Effector memory CD4-positive, alpha-beta T cell (primary cell): Measurements from ENCODE around the gene CDH23.

Experiments
- DNase-seq, 3 donors: peaks; one replicate each; pipeline ENCODE4 v3.0.0-alpha.2; 2020
- H3K27ac ChIP-seq: 2 replicates; pipeline ENCODE4 v1.7.0; 2013; ENCODE audit warnings: mild to moderate bottlenecking, low read length, moderate library complexity; ENCODE audit not compliant: insufficient read depth, poor library complexity, severe bottlenecking
- H3K27me3 ChIP-seq: replicated peaks from 2 replicates; pipeline ENCODE4 v1.7.0; 2013; ENCODE audit warnings: mild to moderate bottlenecking, low read length; ENCODE audit not compliant: insufficient read depth, control insufficient read depth, poor library complexity, severe bottlenecking
- H3K36me3 ChIP-seq: 2 replicates; pipeline ENCODE4 v1.7.0; 2013; ENCODE audit warnings: mild to moderate bottlenecking, low read length, moderate library complexity; ENCODE audit not compliant: control insufficient read depth, insufficient read depth
- H3K4me1 ChIP-seq: 2 replicates; pipeline ENCODE4 v1.7.0; 2013; ENCODE audit warnings: low read length, mild to moderate bottlenecking; ENCODE audit not compliant: control insufficient read depth, insufficient read depth, poor library complexity, severe bottlenecking
- H3K4me3 ChIP-seq: 2 replicates; pipeline ENCODE4 v1.7.0; 2013; ENCODE audit warnings: low read length, low read depth, mild to moderate bottlenecking; ENCODE audit not compliant: insufficient read depth, poor library complexity, severe bottlenecking
- H3K9me3 ChIP-seq: 2 replicates; pipeline ENCODE4 v1.7.0; 2013; ENCODE audit warnings: mild to moderate bottlenecking, low read length, moderate library complexity; ENCODE audit not compliant: control insufficient read depth

The CDH23 gene

DNA sequence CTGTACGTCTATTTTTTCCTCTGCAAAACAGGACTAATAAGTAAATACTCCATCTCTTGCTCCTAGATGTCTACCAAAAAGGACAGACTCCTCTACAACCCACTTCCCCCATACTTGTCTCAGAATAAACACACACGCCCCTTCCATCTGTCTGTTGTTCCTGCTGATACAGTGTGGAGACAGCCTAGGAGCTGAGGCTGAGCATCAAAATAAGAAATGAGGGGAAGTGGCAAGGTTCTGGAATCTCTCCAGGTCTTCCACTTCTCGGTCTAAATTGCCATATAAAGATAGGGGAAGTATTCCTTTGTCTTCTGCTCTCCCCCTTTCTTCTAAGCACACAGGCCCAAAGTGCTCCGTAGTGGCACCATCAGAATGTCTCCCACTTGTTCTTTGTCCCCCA lies 407.4 kb downstream of the CDH23 start:
- DNase-seq, result no peak
- H3K4me1 ChIP-seq, result no peaks in the 10 kb centered on the region
- H3K36me3 ChIP-seq, result no peaks in the 10 kb centered on the region
- H3K27me3 ChIP-seq, result no peaks in the 10 kb centered on the region
- H3K9me3 ChIP-seq, result no peaks in the 10 kb centered on the region
- H3K4me3 ChIP-seq, result no peak overlapping the region
- no peak overlapping the region for H3K27ac ChIP-seq

- H3K4me1 ChIP-seq, result no peaks in the 10 kb centered on the region
- no peak for DNase-seq
- no peaks in the 10 kb centered on the region for H3K27me3 ChIP-seq
- H3K36me3 ChIP-seq, result no peaks in the 10 kb centered on the region
- H3K4me3 ChIP-seq, result no peak overlapping the region
- H3K27ac ChIP-seq, result no peak overlapping the region
- no peaks in the 10 kb centered on the region for H3K9me3 ChIP-seq
Measured at GRCh38 chr10:71805776-71806703, 409.3 kb downstream of the CDH23 start.

GRCh38 chr10:71806704-71807556 lies 410.2 kb downstream of the CDH23 start:
- Histone ChIP-seq H3K27me3 (no peaks in the 10 kb centered on the region), H3K4me3 (no peak overlapping the region), H3K9me3 (no peaks in the 10 kb centered on the region), H3K27ac (no peak overlapping the region), H3K36me3 (no peaks in the 10 kb centered on the region), H3K4me1 (no peaks in the 10 kb centered on the region)
- DNase-seq, result no peak

GRCh38 chr10:71807557-71808510 lies 411.1 kb downstream of the CDH23 start:
- no peak for DNase-seq
- no peak overlapping the region for H3K27ac ChIP-seq
- H3K27me3 ChIP-seq, result no peaks in the 10 kb centered on the region
- H3K9me3 ChIP-seq, result no peaks in the 10 kb centered on the region
- H3K4me3 ChIP-seq, result no peak overlapping the region
- no peaks in the 10 kb centered on the region for H3K4me1 ChIP-seq
- H3K36me3 ChIP-seq, result no peaks in the 10 kb centered on the region

- no peaks in the 10 kb centered on the region for H3K36me3 ChIP-seq
- H3K9me3 ChIP-seq, result no peaks in the 10 kb centered on the region
- no peak overlapping the region for H3K4me3 ChIP-seq
- no peak for DNase-seq
- H3K4me1 ChIP-seq, result no peaks in the 10 kb centered on the region
- H3K27ac ChIP-seq, result no peak overlapping the region
- H3K27me3 ChIP-seq, result no peaks in the 10 kb centered on the region
Measured at GRCh38 chr10:71809628-71810027, 412.9 kb downstream of the CDH23 start.

DNA sequence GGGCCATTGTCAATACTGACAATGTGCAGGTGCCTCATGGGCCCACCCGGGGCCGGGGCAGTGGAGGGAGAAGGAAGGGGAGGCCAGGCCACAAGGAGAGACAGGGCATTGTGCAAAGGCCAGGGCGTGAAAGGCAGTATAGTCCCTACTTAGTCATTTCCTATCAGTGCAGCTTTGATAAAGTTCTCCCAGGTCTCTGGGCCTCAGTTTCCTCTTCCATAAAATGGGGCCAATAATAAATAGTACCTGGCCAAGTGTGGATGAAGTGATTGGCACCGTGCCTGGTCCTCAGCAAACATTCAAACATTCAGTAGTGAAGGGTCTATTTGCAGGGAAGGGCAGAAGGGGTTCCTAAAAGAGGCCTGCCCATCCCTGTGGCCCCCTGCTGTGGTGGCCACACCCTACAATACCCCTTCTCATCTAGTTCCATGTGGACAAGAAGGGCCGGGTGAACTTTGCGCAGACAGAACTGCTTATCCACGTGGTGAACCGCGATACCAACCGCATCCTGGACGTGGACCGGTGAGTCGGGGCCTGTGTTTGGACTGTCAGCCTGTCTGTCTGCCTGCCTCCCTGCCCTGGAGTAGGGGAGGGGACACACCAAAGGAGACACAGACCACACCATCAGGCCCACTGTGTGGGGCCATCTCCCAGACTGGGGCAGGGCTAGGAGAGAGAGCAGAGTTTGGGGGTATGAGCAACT lies 413.5 kb downstream of the CDH23 start:
- Histone ChIP-seq H3K4me1 (no peaks in the 10 kb centered on the region), H3K27me3 (no peaks in the 10 kb centered on the region), H3K9me3 (no peaks in the 10 kb centered on the region), H3K27ac (no peak overlapping the region), H3K36me3 (no peaks in the 10 kb centered on the region), H3K4me3 (no peak overlapping the region)
- no peak for DNase-seq

- H3K4me1 ChIP-seq, result no peaks in the 10 kb centered on the region
- no peaks in the 10 kb centered on the region for H3K27me3 ChIP-seq
- H3K9me3 ChIP-seq, result no peaks in the 10 kb centered on the region
- no peak overlapping the region for H3K27ac ChIP-seq
- no peak for DNase-seq
- H3K36me3 ChIP-seq, result peaks cover 7% of the 10 kb centered on the region
- H3K4me3 ChIP-seq, result no peak overlapping the region
Measured at GRCh38 chr10:71811351-71811750, 414.6 kb downstream of the CDH23 start.

- no peak overlapping the region for H3K4me3 ChIP-seq
Measured at GRCh38 chr10:71812016-71812912, 415.5 kb downstream of the CDH23 start.

More at GRCh38 chr10:71812016-71812912, 415.5 kb downstream of the CDH23 start:
- Histone ChIP-seq H3K27ac (no peak overlapping the region), H3K4me1 (no peaks in the 10 kb centered on the region), H3K9me3 (no peaks in the 10 kb centered on the region), H3K36me3 (peaks cover 16% of the 10 kb centered on the region), H3K27me3 (no peaks in the 10 kb centered on the region)
- peak; percentile 50 to 60 (median 54) for DNase-seq
